Measurements from ENCODE around the gene SETD3.

Gene SETD3

GRCh38 chr14:99512110-99512449 lies 31.4 kb upstream of the SETD3 start:
- ATAC-seq (ENCODE audit: low read depth) (no peak), DNase-seq (ENCODE audit: low spot score) (no peak)
- no peaks in the 10 kb centered on the region for H3K27me3 ChIP-seq (ENCODE audit: insufficient read depth, poor library complexity, severe bottlenecking)
- no peak overlapping the region for H3K27ac ChIP-seq (ENCODE audit: poor library complexity, severe bottlenecking)
- H3K4me3 ChIP-seq (ENCODE audit: severe bottlenecking), result no peak overlapping the region
- no peaks in the 10 kb centered on the region for H3K9me3 ChIP-seq (ENCODE audit: severe bottlenecking)
- H3K36me3 ChIP-seq (ENCODE audit: low read depth), result peaks cover 66% of the 10 kb centered on the region
- TF ChIP-seq CTCF (IDR thresholded peaks at IDR 0.05; ENCODE audit: poor library complexity, severe bottlenecking), result no peak
- no peaks in the 10 kb centered on the region for H3K4me1 ChIP-seq (ENCODE audit: insufficient read depth, poor library complexity, severe bottlenecking)

GRCh38 chr14:99511421-99512109 lies 30.9 kb upstream of the SETD3 start:
- Histone ChIP-seq H3K4me1 (ENCODE audit: insufficient read depth, poor library complexity, severe bottlenecking) (no peaks in the 10 kb centered on the region), H3K27ac (ENCODE audit: poor library complexity, severe bottlenecking) (no peak overlapping the region), H3K36me3 (ENCODE audit: low read depth) (peaks cover 71% of the 10 kb centered on the region), H3K27me3 (ENCODE audit: insufficient read depth, poor library complexity, severe bottlenecking) (no peaks in the 10 kb centered on the region), H3K9me3 (ENCODE audit: severe bottlenecking) (no peaks in the 10 kb centered on the region), H3K4me3 (ENCODE audit: severe bottlenecking) (no peak overlapping the region)
- DNase-seq (ENCODE audit: low spot score) (no peak), ATAC-seq (ENCODE audit: low read depth) (no peak)
- TF ChIP-seq CTCF (IDR thresholded peaks at IDR 0.05; ENCODE audit: poor library complexity, severe bottlenecking), result no peak

- DNase-seq (ENCODE audit: low spot score) (no peak), ATAC-seq (ENCODE audit: low read depth) (no peak)
- peaks cover 81% of the 10 kb centered on the region for H3K36me3 ChIP-seq (ENCODE audit: low read depth)
- no peaks in the 10 kb centered on the region for H3K27me3 ChIP-seq (ENCODE audit: insufficient read depth, poor library complexity, severe bottlenecking)
- H3K9me3 ChIP-seq (ENCODE audit: severe bottlenecking), result no peaks in the 10 kb centered on the region
- no peak overlapping the region for H3K4me3 ChIP-seq (ENCODE audit: severe bottlenecking)
- H3K27ac ChIP-seq (ENCODE audit: poor library complexity, severe bottlenecking), result no peak overlapping the region
- TF ChIP-seq CTCF (IDR thresholded peaks at IDR 0.05; ENCODE audit: poor library complexity, severe bottlenecking), result no peak
- H3K4me1 ChIP-seq (ENCODE audit: insufficient read depth, poor library complexity, severe bottlenecking), result no peaks in the 10 kb centered on the region
These were observed 30.0 kb upstream of the SETD3 start for GRCh38 chr14:99510556-99511139.

- Histone ChIP-seq H3K27ac (ENCODE audit: poor library complexity, severe bottlenecking) (no peak overlapping the region), H3K4me1 (ENCODE audit: insufficient read depth, poor library complexity, severe bottlenecking) (no peaks in the 10 kb centered on the region), H3K9me3 (ENCODE audit: severe bottlenecking) (no peaks in the 10 kb centered on the region), H3K36me3 (ENCODE audit: low read depth) (peaks cover 83% of the 10 kb centered on the region), H3K4me3 (ENCODE audit: severe bottlenecking) (no peak overlapping the region), H3K27me3 (ENCODE audit: insufficient read depth, poor library complexity, severe bottlenecking) (no peaks in the 10 kb centered on the region)
- DNase-seq (ENCODE audit: low spot score), result no peak
- no peak for TF ChIP-seq CTCF (IDR thresholded peaks at IDR 0.05; ENCODE audit: poor library complexity, severe bottlenecking)
- ATAC-seq (ENCODE audit: low read depth), result no peak
These were observed 29.4 kb upstream of the SETD3 start for GRCh38 chr14:99509871-99510555.
